ENCODE results near the gene ABO. TPM values are rescaled to one million over a fixed set of nuclear protein-coding genes. Genes with fewer than 3 reads are reported as not detected.
"Not testable (repeated sequence)": the region's sequence is repeated elsewhere in the genome, so short reads cannot be mapped to it uniquely, and the experiment has no call there.

Gene ABO
- total RNA-seq, 2 donors from 2014 or later = 3.9 to 9.2 TPM

DNA sequence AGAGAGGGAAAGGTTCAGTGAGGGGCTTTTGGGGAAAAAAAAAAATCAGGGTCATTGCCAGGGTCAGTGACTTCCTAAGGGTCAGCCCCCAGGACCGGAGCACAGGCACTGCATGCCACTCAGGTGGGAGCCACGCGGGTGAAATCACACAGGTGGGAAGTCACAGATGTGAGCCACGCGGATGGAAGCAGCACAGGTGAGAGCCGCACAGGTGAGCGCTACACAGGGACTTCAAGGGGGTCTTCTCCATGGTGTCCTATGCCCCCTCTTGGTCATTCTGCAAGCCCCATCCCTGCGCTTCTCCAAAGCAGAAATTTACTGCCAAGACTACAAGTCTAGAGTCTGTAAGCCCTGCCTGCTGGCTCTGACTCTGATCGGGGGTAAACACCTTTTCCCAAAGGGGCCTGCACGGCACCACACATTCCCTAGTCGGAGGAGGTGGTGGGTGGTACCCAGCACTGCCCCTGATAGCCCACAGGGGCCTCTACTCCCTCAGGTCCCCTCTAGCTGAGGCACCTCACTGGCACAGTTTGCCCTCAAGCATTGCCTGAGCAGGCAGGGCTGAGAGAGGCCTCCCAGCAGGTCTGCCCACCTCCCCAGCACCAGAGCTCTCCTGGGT is 47.6 kb downstream of the ABO start:
- H3K27me3 ChIP-seq = no peaks in the 10 kb centered on the region
- intact Hi-C loops (cut with DNase I) = no loop called here
- TF ChIP-seq, protein P1, sequence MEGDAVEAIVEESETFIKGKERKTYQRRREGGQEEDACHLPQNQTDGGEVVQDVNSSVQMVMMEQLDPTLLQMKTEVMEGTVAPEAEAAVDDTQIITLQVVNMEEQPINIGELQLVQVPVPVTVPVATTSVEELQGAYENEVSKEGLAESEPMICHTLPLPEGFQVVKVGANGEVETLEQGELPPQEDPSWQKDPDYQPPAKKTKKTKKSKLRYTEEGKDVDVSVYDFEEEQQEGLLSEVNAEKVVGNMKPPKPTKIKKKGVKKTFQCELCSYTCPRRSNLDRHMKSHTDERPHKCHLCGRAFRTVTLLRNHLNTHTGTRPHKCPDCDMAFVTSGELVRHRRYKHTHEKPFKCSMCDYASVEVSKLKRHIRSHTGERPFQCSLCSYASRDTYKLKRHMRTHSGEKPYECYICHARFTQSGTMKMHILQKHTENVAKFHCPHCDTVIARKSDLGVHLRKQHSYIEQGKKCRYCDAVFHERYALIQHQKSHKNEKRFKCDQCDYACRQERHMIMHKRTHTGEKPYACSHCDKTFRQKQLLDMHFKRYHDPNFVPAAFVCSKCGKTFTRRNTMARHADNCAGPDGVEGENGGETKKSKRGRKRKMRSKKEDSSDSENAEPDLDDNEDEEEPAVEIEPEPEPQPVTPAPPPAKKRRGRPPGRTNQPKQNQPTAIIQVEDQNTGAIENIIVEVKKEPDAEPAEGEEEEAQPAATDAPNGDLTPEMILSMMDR (IDR thresholded peaks at IDR 0.05) = no peak
- TF ChIP-seq POLR2A (IDR thresholded peaks at IDR 0.05) = no peak
- no peaks in the 10 kb centered on the region for H3K9me3 ChIP-seq
- no peak overlapping the region for H3K4me3 ChIP-seq
- DNase-seq (peak in 1 of 4 donors; percentile 3), ATAC-seq (no peak)
- H3K4me1 ChIP-seq = no peaks in the 10 kb centered on the region
- H3K36me3 ChIP-seq (replicated peaks in 1 of 2; ENCODE audit: insufficient read depth in 1 of 2, low read depth in 2 of 2) = no peaks in the 10 kb centered on the region
- 73 to 79% methylated on average over 5 to 11 of the region's 11 CpGs for WGBS, 2 donors
- H3K27ac ChIP-seq = no peak overlapping the region

DNA sequence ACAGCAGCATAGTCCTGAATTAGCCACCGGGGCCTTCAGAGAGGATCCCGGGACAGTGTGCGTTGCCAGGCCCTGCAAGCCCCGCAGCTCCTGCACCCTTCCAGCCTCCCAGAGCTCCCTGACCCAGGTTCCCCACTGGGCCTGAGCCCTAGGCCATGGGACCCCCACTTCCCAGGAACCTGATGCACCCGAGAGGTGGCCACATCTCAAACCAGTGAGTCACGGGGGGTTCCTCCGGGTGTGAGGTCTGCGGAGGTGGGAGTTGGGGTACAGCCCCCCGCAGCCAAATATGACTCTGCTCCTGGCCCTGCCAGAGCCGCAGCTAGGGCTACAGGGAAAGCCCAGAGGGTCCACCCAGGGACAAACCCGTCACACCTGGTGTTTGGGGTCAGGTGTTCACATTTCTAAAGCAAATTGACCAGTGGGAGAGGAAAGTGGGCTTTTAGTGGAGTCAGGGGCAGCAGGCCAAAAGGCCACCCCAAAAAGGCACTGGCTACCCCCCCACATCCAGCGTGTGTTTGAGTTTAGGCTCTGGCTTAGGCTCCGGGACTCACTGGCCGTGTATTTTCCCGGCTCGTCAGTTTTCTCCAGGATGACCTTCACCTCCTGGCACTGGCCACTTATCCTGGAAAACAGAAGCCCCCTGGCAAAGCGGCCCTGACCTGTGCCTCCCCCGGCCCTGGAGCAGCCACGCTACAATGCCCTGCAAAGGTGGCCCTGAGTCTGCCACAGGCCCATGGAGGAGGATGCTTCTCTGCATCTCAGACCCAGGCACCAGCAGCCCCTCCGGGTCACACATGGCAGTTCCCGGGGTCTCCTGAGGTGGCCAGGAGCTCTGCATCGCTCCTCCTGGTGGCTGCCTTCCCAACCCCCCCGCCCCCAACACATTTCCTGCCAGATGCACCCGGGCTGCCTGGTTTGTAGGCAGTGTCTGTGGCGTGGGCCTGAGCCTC is 48.5 kb downstream of the ABO start:
- intact Hi-C loops (cut with DNase I) = no loop called here
- no peak for DNase-seq
- WGBS, 2 donors = 58 to 67% methylated on average over 8 to 25 of the region's 25 CpGs
- no peak overlapping the region for H3K4me3 ChIP-seq
- H3K27me3 ChIP-seq = no peaks in the 10 kb centered on the region
- no peaks in the 10 kb centered on the region for H3K36me3 ChIP-seq (replicated peaks in 1 of 2; ENCODE audit: insufficient read depth in 1 of 2, low read depth in 2 of 2)
- ATAC-seq = no peak
- no peak overlapping the region for H3K27ac ChIP-seq
- no peaks in the 10 kb centered on the region for H3K4me1 ChIP-seq
- no peaks in the 10 kb centered on the region for H3K9me3 ChIP-seq
- TF ChIP-seq POLR2A (IDR thresholded peaks at IDR 0.05) = no peak
- TF ChIP-seq, protein P1 (IDR thresholded peaks at IDR 0.05) = no peak

DNA sequence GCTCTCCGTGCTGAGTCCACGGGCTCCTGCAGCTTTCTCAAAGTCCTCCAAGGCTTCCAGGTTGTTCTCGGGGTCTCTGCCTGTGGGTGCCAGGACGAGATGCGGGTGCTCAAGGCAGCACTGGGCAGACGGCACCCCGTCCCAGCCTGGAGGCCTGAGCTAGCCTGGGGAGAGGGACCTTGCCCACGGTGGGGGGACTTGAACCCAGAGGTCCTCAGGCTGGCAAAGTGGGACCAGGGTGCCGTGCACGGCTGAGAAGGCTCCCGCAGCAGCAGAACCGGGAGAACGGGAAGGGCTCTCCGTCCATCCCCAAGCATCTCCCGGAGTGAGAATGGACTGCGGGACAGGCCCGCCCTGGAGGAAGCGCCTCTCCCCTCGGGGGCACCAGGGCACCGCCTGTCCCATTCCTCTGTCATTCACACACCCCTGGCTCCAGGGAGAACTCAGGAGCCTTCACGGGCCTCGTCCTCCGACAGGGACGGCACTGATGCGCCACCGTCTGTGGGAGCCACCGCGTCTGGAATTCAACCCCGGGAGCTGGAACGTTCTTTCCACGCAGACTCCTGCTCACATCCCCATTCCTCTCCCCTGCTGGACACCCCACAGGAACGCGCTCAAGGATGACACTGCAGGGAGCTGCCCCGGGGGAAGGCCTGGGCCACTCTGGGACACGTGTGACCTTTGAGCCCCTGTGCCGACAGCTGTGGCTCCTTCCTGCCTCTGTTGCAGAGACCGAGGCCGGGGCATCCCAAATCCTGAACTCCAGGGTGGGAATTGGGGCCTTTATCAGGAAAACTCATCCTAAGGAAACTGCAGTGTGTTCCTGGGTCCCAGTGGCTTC is 49.6 kb downstream of the ABO start:
- no peaks in the 10 kb centered on the region for H3K27me3 ChIP-seq
- no peaks in the 10 kb centered on the region for H3K9me3 ChIP-seq
- DNase-seq (no peak), ATAC-seq (no peak)
- H3K27ac ChIP-seq = no peak overlapping the region
- WGBS, 2 donors = 57 to 64% methylated on average over 25 to 38 of the region's 38 CpGs
- H3K36me3 ChIP-seq (replicated peaks in 1 of 2; ENCODE audit: insufficient read depth in 1 of 2, low read depth in 2 of 2) = no peaks in the 10 kb centered on the region
- intact Hi-C loops (cut with DNase I) = no loop called here
- no peak overlapping the region for H3K4me3 ChIP-seq
- H3K4me1 ChIP-seq = no peaks in the 10 kb centered on the region
- TF ChIP-seq, protein P1 (IDR thresholded peaks at IDR 0.05) = no peak
- TF ChIP-seq POLR2A (IDR thresholded peaks at IDR 0.05) = no peak

DNA sequence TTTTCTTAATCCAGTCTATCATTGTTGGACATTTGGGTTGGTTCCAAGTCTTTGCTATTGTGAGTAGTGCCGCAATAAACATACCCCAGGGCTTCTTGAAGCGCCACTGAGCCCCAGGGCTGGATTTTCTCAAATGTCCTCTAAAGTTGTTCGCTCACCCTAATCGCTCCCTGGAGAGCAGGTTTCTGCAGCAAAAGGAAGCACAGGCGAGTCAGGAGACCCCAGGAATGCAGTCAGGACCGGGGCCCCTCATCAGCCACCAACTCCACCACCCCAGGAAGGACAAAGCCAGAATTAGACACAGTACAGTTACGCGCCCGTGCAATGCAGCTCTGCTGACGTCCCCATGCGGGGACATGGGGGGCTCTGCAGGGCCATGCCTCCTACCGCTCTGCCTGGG is 50.2 kb downstream of the ABO start:
- no peak overlapping the region for H3K27ac ChIP-seq
- H3K4me1 ChIP-seq = no peaks in the 10 kb centered on the region
- DNase-seq = no peak
- H3K27me3 ChIP-seq = no peaks in the 10 kb centered on the region
- H3K9me3 ChIP-seq = no peaks in the 10 kb centered on the region
- intact Hi-C loops (cut with DNase I) = no loop called here
- TF ChIP-seq, protein P1 (IDR thresholded peaks at IDR 0.05) = no peak
- no peak for TF ChIP-seq POLR2A (IDR thresholded peaks at IDR 0.05)
- H3K36me3 ChIP-seq (replicated peaks in 1 of 2; ENCODE audit: insufficient read depth in 1 of 2, low read depth in 2 of 2) = no peaks in the 10 kb centered on the region
- ATAC-seq = no peak
- no peak overlapping the region for H3K4me3 ChIP-seq
- WGBS, 2 donors = 82 to 88% methylated on average over 4 to 12 of the region's 12 CpGs

DNA sequence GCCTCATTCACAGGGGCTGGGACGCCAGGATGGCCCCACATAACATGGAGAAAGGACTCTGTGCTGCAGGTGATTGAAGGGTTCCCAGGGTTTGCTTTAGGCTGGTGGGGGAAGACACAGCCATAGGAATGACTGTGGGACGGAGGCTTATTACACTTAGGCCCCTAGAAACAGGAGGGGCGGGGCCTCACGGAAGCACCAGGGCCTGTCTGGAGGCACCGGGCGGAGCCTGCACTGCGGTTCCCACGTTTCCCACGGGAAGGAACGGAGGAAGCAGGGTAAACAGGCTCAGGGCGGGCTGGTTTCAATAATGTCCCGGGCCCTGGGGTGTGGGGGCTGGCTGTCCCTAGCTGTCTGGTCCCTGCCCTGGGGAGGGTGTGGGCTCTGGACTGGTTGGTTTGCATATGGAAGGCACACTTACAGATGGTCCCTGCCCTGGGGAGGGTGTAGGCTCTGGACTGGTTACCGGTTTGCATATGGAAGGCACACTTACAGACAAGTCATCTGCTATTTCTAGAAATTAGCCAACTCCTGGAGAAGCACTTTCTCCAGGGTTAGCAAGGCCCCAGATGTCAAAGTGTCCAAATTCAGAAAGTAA is 51.7 kb downstream of the ABO start:
- intact Hi-C loops (cut with DNase I); H3K4me1 ChIP-seq; H3K27me3 ChIP-seq; H3K4me3 ChIP-seq; H3K9me3 ChIP-seq; H3K36me3 ChIP-seq (replicated peaks in 1 of 2; ENCODE audit: insufficient read depth in 1 of 2, low read depth in 2 of 2); ATAC-seq; H3K27ac ChIP-seq: not testable (repeated sequence)
- peak in 1 of 4 donors; percentile 5 for DNase-seq
- WGBS, 2 donors = 53 to 54% methylated on average over 13 of the region's 13 CpGs

DNA sequence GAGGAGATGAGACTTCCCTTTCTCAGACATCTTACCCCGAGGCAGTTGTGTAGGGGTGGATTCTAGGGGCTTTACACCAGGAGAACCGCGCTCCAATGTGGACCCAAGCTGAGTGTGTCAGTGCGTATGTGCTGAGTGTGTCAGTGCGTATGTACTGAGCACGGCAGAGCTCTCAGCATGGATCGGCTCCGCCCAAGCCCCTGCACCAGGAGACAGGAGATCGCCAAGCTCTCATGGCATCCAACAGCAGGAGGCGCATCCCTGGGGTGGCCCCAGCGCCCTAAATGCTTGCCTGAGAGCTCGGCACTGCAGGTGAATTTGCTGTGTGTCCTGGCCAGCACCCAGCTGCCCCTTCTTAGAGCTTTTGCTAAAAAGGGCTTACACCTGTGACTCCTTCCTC is 53.0 kb downstream of the ABO start:
- H3K9me3 ChIP-seq; H3K27me3 ChIP-seq; H3K4me1 ChIP-seq; DNase-seq; H3K36me3 ChIP-seq (replicated peaks in 1 of 2; ENCODE audit: insufficient read depth in 1 of 2, low read depth in 2 of 2); ATAC-seq; H3K27ac ChIP-seq; H3K4me3 ChIP-seq; intact Hi-C loops (cut with DNase I): not testable (repeated sequence)
- 70 to 72% methylated on average over 4 to 12 of the region's 12 CpGs for WGBS, 2 donors
